ENCODE data around the gene SLC17A9.

SLC17A9 gene

DNA sequence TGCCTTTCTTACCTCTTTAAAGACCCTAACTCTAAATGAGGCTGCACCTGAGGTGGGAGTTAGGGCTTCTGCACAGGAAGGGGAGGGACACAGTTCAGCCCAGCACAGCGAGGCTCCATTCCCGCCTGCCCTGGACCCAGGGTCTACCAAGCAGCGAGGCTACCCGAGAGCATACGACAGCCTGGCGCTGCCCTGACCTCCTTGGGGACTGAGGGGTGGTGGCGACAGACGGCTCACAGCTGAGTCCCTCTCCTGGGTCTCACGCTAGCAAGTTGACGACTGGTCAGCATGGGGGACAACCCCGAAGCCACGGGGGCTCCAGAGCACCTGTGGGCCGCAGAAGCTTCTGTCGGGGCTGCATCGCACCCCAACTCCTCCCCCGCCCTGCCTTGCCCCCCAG is 24.4 kb downstream of the SLC17A9 start:
- TF ChIP-seq ZFX (IDR thresholded peaks at IDR 0.05) = no peak
- TF ChIP-seq, protein P1, sequence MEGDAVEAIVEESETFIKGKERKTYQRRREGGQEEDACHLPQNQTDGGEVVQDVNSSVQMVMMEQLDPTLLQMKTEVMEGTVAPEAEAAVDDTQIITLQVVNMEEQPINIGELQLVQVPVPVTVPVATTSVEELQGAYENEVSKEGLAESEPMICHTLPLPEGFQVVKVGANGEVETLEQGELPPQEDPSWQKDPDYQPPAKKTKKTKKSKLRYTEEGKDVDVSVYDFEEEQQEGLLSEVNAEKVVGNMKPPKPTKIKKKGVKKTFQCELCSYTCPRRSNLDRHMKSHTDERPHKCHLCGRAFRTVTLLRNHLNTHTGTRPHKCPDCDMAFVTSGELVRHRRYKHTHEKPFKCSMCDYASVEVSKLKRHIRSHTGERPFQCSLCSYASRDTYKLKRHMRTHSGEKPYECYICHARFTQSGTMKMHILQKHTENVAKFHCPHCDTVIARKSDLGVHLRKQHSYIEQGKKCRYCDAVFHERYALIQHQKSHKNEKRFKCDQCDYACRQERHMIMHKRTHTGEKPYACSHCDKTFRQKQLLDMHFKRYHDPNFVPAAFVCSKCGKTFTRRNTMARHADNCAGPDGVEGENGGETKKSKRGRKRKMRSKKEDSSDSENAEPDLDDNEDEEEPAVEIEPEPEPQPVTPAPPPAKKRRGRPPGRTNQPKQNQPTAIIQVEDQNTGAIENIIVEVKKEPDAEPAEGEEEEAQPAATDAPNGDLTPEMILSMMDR (conservative IDR thresholded peaks at IDR 0.05) = no peak
- no peak overlapping the region for H3K27ac ChIP-seq

DNA sequence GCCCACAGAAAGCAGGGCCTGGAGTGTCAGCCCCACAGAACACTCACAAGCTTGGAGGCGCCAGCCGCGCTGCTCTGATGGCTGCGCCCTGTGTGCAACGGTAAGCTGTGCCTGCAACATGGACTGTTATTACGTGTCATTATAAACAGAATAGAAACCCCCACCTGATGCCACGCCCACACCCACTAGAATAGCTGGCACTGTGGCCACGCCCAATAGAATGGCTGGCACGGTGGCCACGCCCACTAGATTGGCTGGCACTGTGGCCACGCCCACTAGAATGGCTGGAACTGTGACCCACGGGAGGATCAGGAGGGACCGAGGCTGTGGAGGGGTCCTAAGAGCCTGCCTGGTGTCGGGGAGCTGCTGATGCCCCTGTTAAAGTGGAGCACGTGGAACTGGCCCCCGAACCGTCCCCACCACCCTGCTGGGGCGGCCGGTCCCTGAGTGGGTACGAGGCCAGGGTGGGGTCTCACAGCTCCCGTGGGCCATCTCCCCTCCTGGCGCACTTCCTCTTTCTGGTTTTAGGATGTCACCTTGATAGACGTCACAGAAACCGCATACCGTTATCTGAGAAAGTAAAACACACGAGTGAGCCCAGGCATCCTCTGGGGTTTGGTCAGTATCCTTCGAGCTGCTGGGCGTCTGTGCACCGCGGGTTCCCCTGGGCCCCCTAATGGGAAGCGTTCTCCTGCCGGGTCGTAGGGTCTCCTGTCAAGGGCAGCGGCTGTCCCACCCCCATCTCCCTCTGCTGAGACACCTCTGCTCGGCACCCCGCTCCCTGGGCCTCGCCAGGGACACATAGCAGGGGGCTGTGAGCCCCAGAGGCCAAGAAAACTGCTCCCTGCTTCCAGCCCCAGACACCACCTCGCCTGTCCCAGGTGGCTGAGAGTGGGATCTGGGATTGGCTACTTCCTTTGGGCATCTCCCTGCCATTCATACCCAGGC is 25.4 kb downstream of the SLC17A9 start:
- H3K27ac ChIP-seq = no peak overlapping the region
- TF ChIP-seq, protein P1 (conservative IDR thresholded peaks at IDR 0.05) = no peak
- TF ChIP-seq ZFX (IDR thresholded peaks at IDR 0.05) = no peak

DNA sequence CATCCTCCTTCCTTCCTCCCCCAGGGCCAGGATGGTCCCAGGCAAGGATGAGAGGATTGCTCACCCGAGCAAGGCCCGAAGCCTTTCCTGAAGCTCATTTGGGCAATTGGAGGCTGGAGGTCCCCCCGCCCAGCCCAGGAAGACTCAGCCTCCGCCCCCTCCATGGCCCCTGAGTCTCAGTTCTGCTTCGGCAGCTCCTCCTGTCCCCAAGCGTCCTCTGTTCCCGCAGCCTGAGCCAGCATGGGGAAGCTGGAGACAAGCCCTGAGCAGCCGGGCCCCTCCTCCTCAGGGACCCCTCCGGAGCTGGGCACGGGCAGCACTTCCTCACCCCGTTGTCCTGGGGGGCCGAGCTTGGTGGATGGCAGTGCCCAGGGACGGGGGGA is 26.0 kb downstream of the SLC17A9 start:
- no peak overlapping the region for H3K27ac ChIP-seq

DNA sequence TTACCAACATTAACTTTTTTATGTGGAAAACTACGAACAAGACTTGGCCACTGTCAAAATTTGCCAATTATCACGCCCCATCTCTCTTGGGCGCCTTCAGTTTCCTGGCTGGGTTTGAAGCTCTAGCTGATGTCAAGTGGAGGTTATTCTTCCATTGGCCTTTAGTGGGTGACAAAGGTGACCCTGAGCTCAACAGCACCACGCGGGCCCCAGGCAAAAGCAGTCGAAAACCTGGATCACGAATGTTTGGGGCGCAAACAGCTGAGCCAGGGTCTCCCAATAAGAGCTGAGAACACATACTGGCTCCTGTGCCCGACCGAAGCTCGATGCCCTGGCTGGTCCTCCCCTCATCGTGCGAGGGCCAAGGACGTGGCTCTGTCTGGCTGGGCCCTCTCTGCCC is 26.8 kb downstream of the SLC17A9 start:
- TF ChIP-seq, protein P1 (conservative IDR thresholded peaks at IDR 0.05) = no peak
- no peak for TF ChIP-seq ZFX (IDR thresholded peaks at IDR 0.05)
- H3K27ac ChIP-seq = no peak overlapping the region

More for the DNA sequence above, 26.0 kb downstream of the SLC17A9 start:
- TF ChIP-seq, protein P1 (conservative IDR thresholded peaks at IDR 0.05) = no peak
- TF ChIP-seq ZFX (IDR thresholded peaks at IDR 0.05) = no peak

DNA sequence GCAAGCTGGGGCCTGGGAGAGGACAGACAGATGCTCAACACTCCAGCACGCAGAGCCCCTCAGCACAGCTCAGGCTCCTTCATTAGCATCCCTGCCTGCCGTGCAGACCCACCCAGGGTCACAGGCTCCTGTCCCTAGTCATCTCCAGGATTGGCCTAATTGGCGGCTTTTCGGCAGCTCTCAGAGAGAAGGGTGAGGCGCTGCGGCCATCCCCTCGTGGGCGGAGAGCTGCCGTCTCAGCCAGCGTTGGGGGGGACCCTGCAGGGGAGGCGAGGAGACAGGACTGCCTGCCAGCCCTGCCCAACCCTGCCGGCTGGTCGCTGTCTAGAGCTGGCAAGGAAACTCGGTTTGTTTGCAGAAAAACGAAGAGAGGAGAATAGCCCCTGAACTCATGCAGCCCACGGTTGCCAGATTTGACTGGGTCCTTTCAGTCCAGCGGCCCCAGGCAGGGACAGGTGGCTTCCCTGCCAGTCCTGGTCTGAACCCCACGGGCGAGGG is 27.4 kb downstream of the SLC17A9 start:
- no peak for TF ChIP-seq ZFX (IDR thresholded peaks at IDR 0.05)
- TF ChIP-seq, protein P1 (conservative IDR thresholded peaks at IDR 0.05) = no peak
- H3K27ac ChIP-seq = no peak overlapping the region

DNA sequence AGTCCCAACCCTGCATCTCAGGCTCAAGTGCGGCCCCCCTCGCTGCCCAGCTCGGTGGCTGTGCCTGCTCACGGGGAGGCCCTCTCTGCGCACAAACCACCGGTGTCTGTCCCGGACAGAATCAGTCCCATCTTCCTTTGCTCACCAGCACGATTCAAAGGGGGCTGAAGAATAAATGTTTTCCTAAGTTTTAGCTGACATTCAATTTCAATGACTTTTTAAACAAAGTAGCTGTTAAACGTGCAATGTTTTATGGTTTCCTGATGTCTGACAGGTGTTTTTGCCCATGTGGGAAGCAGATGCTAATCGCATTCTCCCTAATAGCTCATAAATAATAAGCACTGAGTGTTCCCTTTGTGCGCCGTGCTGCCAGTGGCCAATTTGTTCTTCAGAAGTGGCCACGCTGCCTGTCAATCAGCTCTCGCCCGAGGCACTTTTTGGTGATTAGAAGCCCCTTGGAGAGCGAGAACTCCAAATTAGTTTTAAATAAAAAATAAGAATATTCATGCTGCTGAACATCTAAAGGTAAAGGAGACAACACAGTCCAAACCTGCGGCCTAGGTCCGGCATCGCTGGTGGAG is 28.0 kb downstream of the SLC17A9 start:
- no peak for TF ChIP-seq ZFX (IDR thresholded peaks at IDR 0.05)
- TF ChIP-seq, protein P1 (conservative IDR thresholded peaks at IDR 0.05) = no peak
- no peak overlapping the region for H3K27ac ChIP-seq

DNA sequence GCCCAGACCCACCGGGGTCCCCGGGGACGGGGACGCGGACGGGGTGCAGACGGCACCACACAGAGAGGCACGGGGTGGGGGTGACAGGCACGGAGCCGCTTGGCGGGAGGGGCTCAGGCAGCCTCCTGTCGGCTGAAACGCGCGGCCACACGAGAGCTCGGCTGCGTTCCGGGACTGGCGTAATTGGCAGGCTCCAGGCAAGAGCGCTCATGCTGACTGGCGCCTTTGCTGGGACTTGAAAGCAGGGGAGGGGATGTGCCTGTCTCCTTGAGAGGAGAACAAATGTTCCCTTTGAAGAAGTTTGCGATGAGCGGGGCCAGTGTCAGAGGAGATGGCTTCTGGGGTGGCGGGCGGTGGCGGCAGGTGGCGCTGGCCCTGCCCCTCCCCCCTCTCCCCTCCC is 28.5 kb downstream of the SLC17A9 start:
- no peak for TF ChIP-seq ZFX (IDR thresholded peaks at IDR 0.05)
- TF ChIP-seq, protein P1 (conservative IDR thresholded peaks at IDR 0.05) = no peak
- H3K27ac ChIP-seq = no peak overlapping the region

Measured in C4-2B (cell line).